Activated CD4-positive, alpha-beta T cell treated with anti-CD3 and anti-CD28 coated beads, Interleukin-2, amount 50 U/mL, for 24 hours (primary cell): ENCODE data around the gene CDK5RAP2.

ENCODE experiments used
- DNase-seq, 2 donors: peaks; one replicate each; pipeline ENCODE4 v3.0.0-alpha.2; 2020; ENCODE audit warnings: low read depth in 1 of 2, low spot score in 1 of 2

Gene CDK5RAP2

DNA sequence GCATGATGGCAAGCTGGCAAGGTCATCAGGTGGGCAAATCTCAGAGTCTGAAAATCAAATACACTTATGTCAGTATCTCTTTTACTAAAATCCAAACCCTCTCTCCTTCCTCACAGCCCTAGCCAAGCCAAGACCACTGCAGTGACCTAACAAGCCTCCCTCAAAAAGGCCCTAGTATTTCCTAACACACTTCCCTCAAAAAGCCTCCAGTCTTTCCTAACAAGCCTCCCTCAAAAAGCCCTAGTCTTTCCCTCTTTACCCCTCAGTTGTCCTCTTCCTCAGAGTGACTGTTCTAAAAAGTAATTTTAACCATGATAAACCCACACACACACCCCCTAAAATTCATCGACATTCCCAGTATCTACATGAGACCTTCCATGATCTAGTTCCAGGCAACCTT, 140.0 kb downstream of the CDK5RAP2 start:
- DNase-seq: no peak

DNA sequence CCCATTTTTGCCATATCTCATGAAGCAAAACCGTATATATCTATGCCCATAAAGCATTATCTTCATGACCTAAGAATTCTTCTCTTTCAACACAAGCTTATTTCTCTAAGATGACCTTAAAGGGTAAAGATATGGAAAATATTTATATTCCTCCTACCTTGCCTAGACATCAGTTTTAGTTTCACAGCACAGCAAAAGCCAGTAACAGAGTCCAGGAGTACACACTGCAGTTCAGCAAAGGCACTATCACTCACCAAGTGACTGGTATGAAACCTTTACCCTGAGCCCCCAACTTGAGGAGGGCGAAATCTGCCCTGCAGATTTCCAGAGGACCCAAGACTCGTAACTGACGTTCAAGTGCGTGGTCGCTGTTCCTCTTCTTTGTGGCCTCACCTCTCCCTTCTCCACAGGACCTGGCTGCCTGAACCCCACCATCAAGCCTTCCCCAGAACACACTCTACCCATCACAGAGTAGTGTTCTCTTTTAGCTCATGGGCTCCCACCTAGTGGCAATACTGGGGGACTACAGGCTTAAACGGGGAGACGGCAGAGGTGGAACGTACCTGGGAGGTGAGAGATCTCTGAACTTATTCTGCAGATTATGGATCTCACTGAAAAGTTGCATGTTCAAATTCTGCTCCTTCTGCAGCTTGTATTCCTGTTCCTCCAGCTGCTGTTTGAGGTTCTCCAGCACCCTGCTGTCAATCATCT, 141.0 kb downstream of the CDK5RAP2 start:
- DNase-seq: no peak

GRCh38 chr9:120438111-120438510, 141.9 kb downstream of the CDK5RAP2 start:
- DNase-seq: no peak

DNA sequence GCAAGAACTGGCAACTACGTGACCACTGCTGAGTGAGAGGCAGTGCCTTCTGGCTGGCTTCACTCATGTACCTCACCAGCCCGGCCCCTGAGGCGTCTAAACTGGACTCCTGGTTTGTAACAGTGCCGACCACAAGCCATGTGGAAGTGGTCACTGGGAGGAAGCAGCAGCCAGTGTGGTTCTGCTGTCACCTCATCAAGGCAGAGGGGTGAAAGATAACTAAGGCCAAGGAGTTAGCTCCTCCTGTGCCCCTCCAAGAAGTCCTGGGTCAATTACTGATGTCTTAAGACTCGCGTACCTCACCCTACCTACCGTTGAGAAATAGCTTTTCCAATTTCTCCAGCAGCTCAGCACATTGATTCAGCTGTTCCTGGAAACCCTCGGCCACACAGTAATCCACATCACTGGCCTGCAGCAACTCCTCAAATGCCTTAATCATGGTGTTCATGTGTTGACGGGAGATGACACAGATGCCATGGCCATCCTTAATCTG, 142.9 kb downstream of the CDK5RAP2 start:
- DNase-seq: no peak

- DNase-seq: no peak
Measured at GRCh38 chr9:120436446-120436845, 143.5 kb downstream of the CDK5RAP2 start.

- no peak for DNase-seq
Measured at GRCh38 chr9:120435091-120435490, 144.9 kb downstream of the CDK5RAP2 start.

- no peak for DNase-seq
Measured at GRCh38 chr9:120434532-120434931, 145.4 kb downstream of the CDK5RAP2 start.

DNA sequence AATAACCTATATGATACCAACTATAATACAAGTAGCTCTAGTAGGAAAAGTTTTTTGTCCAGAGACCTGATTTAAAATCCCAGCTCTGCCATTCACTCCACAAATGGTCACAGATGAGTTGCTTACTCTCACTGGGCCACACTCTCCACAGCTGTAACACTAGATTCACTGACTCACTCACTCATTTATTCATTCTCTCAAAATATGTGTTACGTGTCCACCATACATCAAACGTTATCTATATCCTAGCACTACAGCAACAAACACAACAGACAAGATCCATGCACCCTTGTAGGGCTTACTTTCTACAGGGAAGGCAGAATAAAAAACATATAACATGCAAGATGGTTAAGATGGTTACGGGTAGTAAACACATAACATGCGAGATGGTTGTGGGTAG, 146.3 kb downstream of the CDK5RAP2 start:
- DNase-seq: no peak

DNA sequence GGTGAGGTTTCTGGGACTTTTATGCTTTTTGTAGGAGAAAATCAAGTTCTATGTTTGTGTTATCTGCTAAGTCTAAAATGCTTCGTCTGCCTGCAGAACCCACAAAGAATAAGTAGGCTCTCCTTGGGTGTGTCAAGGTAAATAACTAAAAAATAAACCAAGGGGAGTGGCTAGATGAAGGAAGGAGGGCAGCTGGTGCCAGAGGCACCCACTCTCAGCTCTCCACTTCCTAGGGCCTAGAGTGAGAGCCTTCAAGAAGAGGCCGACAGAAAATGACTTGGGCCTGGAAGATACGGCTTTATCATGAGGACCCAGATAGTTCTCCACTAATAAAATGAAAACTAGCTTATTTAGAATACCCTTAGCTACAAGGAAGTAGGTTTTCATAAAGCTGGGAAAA, 147.4 kb downstream of the CDK5RAP2 start:
- no peak for DNase-seq

DNA sequence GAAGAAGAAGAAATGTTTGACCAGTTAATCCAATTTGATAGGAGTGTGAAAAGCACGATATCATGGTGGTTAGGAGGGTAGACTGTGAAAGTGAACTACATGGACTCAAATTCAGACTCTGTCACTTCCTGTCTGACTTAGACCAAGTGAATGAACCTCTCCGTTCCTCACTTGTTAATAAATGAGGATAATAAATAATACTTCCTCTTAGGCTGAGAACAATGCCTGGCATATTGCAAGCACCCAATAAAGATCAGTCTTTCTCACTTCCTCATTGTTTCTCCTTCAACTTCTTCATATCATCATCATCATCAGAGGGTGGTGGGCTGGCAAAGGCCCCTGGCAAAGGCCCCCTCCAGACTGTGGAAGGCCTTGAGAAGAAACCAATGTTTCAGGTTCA, 148.7 kb downstream of the CDK5RAP2 start:
- DNase-seq: no peak

- DNase-seq: no peak
Measured at GRCh38 chr9:120424248-120424647, 155.7 kb downstream of the CDK5RAP2 start.

DNA sequence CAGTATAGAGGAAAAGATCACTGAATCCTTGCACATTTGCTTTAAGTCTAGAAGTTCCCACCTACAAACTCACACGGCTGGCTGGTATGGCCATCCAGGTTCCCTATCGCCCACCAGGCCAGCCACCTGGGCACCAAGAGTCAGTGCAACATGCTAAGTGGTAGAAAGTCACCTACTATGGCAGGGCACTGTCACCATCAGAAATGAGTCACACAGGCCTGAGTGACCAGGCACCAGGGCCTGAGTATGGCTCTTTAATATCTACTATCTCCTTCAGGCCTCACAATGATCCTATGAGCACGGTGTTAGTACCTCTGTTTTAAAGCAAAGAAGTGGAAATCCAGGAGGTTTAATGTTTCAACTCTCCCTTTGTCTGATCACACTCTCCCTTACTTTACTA, 156.2 kb downstream of the CDK5RAP2 start:
- DNase-seq: no peak

GRCh38 chr9:120421977-120422376, 158.0 kb downstream of the CDK5RAP2 start:
- no peak for DNase-seq

- DNase-seq: no peak
Measured at GRCh38 chr9:120418315-120418714, 161.7 kb downstream of the CDK5RAP2 start.

DNA sequence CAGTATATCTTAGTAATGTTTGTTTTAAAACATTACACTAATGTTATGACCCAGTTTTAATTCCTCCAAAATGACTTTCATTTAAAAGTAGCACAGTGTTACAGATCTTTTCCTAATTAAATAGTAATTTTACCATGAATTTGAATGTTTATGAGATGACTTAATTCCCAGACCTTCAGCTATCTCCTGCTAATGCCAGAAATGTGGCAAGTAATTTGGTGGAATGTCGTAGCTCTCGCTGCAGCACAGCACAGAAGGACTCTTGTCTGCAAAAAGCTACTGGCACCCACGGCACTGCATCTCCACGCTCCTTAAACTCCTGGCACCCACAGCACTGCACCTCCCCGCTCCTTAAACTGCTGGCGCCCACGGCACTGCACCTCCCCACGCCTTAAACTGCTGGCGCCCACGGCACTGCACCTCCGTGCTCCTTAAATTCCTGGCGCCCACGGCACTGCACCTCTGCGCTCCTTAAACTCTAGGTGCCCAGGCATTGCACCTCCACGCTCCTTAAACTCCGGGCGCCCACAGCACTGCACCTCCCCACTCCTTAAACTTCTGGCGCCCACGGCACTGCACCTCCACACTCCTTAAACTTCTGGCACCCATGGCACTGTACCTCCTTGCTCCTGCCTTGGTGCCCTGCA, 163.1 kb downstream of the CDK5RAP2 start:
- DNase-seq: no peak

DNA sequence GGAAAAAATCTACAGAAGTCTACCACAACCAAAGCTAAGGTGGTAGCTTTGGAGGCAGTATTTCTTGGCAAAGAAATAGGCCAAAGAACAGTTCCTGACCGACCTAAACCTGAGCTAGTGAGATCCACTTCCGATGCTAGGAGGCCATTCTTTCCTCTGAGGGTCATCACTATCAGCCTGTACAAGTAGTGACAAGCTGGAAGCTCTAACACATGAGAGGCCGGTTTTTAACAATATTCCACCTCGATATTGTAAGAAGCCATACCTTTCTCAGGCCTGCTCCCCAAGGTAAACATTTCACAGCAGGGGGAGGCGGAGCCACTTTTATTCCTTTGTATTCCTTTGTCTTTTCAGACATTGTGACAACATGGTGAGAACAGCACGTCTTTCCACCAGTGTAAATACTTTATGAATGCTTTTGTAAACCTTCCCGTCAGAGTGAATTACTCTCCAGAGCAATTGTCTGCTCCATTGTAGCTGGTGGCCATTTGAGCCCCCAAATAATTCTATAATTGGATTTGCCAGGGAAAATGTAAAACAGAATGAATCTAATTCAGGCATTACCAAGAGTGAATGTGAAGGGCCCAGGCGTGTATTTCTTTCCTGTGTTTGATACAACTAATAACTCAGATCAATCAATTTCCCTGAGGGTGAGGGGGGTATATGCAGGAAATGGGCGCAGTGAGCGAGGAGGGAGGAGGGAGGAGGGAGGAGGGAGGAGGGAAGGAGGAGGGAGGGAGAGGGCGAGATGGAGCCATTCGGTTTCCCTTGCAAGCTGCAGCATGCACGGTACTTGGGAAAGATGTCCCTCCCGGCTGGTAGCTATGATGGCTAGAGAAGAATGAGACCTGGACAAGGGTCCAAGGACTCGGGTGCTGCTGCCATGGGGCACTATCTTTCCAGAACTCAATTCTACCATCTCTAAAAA, 166.6 kb downstream of the CDK5RAP2 start:
- no peak for DNase-seq

- DNase-seq: no peak
Measured at GRCh38 chr9:120412425-120412951, 167.5 kb downstream of the CDK5RAP2 start.

GRCh38 chr9:120411862-120412424, 168.0 kb downstream of the CDK5RAP2 start:
- DNase-seq: no peak

GRCh38 chr9:120410925-120411501, 169.0 kb downstream of the CDK5RAP2 start:
- DNase-seq: no peak

DNA sequence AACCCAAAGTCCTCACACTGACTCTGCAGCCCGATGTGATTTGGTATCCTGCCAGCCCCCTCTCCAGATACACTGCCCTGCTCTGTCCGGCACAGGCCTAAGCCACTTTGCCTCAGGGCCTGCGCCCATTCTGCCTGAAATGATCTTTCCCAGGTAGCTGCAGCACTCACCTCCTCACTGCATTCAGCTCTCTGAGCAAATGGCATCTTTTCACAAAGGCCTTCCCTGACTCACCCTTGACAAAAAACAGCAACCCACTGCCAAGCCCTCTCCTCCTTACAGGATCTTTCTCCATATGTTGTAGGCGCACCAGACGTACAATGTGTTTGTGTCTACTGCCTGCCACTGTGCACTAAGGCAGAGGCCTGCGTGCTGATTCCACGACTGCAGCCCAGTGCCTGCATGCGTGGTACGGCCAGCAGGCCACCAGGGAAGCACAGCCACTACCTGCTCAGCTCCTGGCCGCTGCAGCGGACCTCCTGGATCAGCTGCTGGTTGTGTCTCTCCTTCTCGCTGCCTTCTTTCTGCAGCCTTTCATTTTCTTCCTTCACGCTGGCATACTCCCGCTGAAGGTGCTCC, 171.2 kb downstream of the CDK5RAP2 start:
- DNase-seq: no peak
